Spleen (tissue), 7 donors: Measurements from ENCODE around the gene NKX2-1.

Source experiments
- POLR2AphosphoS5 ChIP-seq, 3 donors: sonication (generic); formaldehyde crosslinking; IDR thresholded peaks; one replicate each; pipeline ENCODE4 v1.5.1; 2017; ENCODE audit warnings: antibody characterized with exemption in 3 of 3
- TF ChIP-seq, protein P1 (sequence below), 11 experiments: fragments of 200-600 bp in 7 of 11; fragments of 450-650 bp in 4 of 11; sonication (generic) in 4 of 11; IDR thresholded peaks in 8 of 11; conservative IDR thresholded peaks in 3 of 11; 1 replicate in 7 of 11; 2 replicates in 4 of 11; pipeline versions ENCODE4 v1.4.0 to v1.8.0; 2016 to 2021; ENCODE audit warnings: antibody characterized with exemption in 11 of 11, inconsistent platforms in 4 of 11, mild to moderate bottlenecking in 1 of 11
- donor health status: DM: no; HTN: no; CAD: no; lungs with moderate emphysema.
- donor health status: DM: no; HTN: no; CAD: no.
- donor health status: DM: no; HTN: no; CAD: no.

- TF ChIP-seq POLR2AphosphoS5 (IDR thresholded peaks at IDR 0.05), result no peak
- TF ChIP-seq, protein P1, sequence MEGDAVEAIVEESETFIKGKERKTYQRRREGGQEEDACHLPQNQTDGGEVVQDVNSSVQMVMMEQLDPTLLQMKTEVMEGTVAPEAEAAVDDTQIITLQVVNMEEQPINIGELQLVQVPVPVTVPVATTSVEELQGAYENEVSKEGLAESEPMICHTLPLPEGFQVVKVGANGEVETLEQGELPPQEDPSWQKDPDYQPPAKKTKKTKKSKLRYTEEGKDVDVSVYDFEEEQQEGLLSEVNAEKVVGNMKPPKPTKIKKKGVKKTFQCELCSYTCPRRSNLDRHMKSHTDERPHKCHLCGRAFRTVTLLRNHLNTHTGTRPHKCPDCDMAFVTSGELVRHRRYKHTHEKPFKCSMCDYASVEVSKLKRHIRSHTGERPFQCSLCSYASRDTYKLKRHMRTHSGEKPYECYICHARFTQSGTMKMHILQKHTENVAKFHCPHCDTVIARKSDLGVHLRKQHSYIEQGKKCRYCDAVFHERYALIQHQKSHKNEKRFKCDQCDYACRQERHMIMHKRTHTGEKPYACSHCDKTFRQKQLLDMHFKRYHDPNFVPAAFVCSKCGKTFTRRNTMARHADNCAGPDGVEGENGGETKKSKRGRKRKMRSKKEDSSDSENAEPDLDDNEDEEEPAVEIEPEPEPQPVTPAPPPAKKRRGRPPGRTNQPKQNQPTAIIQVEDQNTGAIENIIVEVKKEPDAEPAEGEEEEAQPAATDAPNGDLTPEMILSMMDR (IDR thresholded peaks at IDR 0.05 in 8 of 11, conservative IDR thresholded peaks at IDR 0.05 in 3 of 11), result no peak
Observed at GRCh38 chr14:36512585-36513003, 7.4 kb downstream of the NKX2-1 start.
